K562 (cell line): Measurements from ENCODE around the gene SF3B1. TPM values are rescaled to one million over a fixed set of nuclear protein-coding genes. Genes with fewer than 3 reads are reported as not detected.

ENCODE experiments used
- ATF2 ChIP-seq: sonication (generic); formaldehyde crosslinking; IDR thresholded peaks from 2 replicates; pipeline ENCODE4 v1.8.1; 2022; ENCODE audit warnings: missing genetic modification reagents
- CBX1 ChIP-seq: sonication (generic); IDR thresholded peaks from 2 replicates; pipeline ENCODE4 v1.6.1; 2016; ENCODE audit warnings: antibody characterized with exemption, low read depth, mild to moderate bottlenecking
- CLOCK ChIP-seq: fragments of 250-450 bp; sonication (Bioruptor Pico); IDR thresholded peaks from 2 replicates; pipeline ENCODE4 v1.4.0; 2020; ENCODE audit warnings: mild to moderate bottlenecking, moderate library complexity, borderline replicate concordance
- ELF2 ChIP-seq: fragments of 250-450 bp; sonication (Bioruptor Pico); IDR thresholded peaks from 2 replicates; pipeline ENCODE4 v1.5.0; 2021; ENCODE audit warnings: mild to moderate bottlenecking
- FOXP4 ChIP-seq: sonication (generic); formaldehyde crosslinking; IDR thresholded peaks from 2 replicates; pipeline ENCODE4 v1.8.0; 2022; ENCODE audit warnings: mild to moderate bottlenecking, missing genetic modification reagents, borderline replicate concordance
- MED1 ChIP-seq: sonication (generic); formaldehyde crosslinking; IDR thresholded peaks from 2 replicates; pipeline ENCODE4 v1.8.1; 2023; ENCODE audit warnings: missing genetic modification reagents, borderline replicate concordance
- MLLT1 ChIP-seq, 2 experiments: fragments of 450-650 bp; IDR thresholded peaks; 2 replicates each; pipeline ENCODE4 v1.6.1; 2016
- NFATC3 ChIP-seq: fragments of 450-650 bp; IDR thresholded peaks from 2 replicates; pipeline ENCODE4 v1.6.1; 2017; ENCODE audit warnings: mild to moderate bottlenecking
- RBM39 ChIP-seq: fragments of 200-400 bp; formaldehyde crosslinking; optimal IDR thresholded peaks from 2 replicates; pipeline ENCODE3; 2018; ENCODE audit warnings: low read depth, low read length
- SREBF1 ChIP-seq: fragments of 150-350 bp; IDR thresholded peaks from 2 replicates; pipeline ENCODE4 v1.6.1; 2014; ENCODE audit warnings: antibody characterized with exemption, low read depth, low read length, borderline replicate concordance
- TCFL5 ChIP-seq: fragments of 250-450 bp; sonication (Bioruptor Pico); conservative IDR thresholded peaks from 2 replicates; pipeline ENCODE4 v1.6.1; 2021; ENCODE audit warnings: mild to moderate bottlenecking, moderate library complexity, matching md5 sums
- TFE3 ChIP-seq: fragments of 450-650 bp; formaldehyde crosslinking; IDR thresholded peaks from 2 replicates; pipeline ENCODE4 v1.4.0; 2020; ENCODE audit warnings: mild to moderate bottlenecking, mixed read lengths
- ZBTB49 ChIP-seq: sonication (generic); formaldehyde crosslinking; IDR thresholded peaks from 2 replicates; pipeline ENCODE4 v1.8.0; 2022; ENCODE audit warnings: missing genetic modification reagents, mild to moderate bottlenecking, borderline replicate concordance
- ZNF239 ChIP-seq: fragments of 250-450 bp; sonication (Bioruptor Pico); IDR thresholded peaks from 2 replicates; pipeline ENCODE4 v1.4.0; 2020; ENCODE audit warnings: mild to moderate bottlenecking
- polyA plus RNA-seq, 8 experiments: library from polyadenylated mRNA; depleted of rRNA in 4 of 8; stranded (reverse) in 5 of 8; unstranded in 3 of 8; fragments of >200 nt; fragmentation: Nextera tagmentation in 2 of 8; fragmentation: Illumina TruSeq in 1 of 8; extraction: Ambion mirVana in 2 of 8; extraction: Trizol in 1 of 8; gene quantifications; 2 replicates each; pipeline versions ENCODE4 v1.2.1 to v1.2.3, GENCODE V29; 2011 to 2014; ENCODE audit warnings: inconsistent platforms in 1 of 8, missing spikeins in 1 of 8
- total RNA-seq, 7 experiments: library from RNA; depleted of rRNA in 6 of 7; stranded (reverse); fragments of >200 nt in 6 of 7; fragmentation: Illumina TruSeq in 2 of 7; extraction: Trizol in 2 of 7; gene quantifications; 2 replicates each; pipeline versions ENCODE4 v1.2.1 to v1.2.3, GENCODE V29; 2011 to 2021; ENCODE audit warnings: low replicate concordance in 1 of 7

The SF3B1 gene
- total and polyA plus RNA-seq, 9 of the 15 experiments (the other 6 are each of a cell fraction or from before 2014, with no cell fraction given), result 96.2 to 377 (median 177) TPM

- TF ChIP-seq ATF2 (CRISPR knock-in tag) (no peak), TCFL5 (CRISPR knock-in tag) (no peak), CBX1 (no peak), CLOCK (no peak), NFATC3 (no peak), MED1 (CRISPR knock-in tag) (no peak), ZBTB49 (CRISPR knock-in tag) (no peak), TFE3 (CRISPR knock-in tag) (peak; percentile 95), RBM39 (no peak), FOXP4 (CRISPR knock-in tag) (no peak), SREBF1 (no peak), ZNF239 (CRISPR knock-in tag) (no peak), ELF2 (CRISPR knock-in tag) (0 out of 2 replicates have a peak, but pooled peaks have one; percentile 42), MLLT1 (IDR thresholded peaks at IDR 0.05) (peak in 1 of 2 experiments; percentile 20; a peak in 1 of 4 replicates)
These were observed at the start of gene SF3B1 (continued) for GRCh38 chr2:197434541-197435513.
